Neural progenitor cell (in vitro differentiated cells): ENCODE results near the gene PDXP.

Source experiments
- CTCF ChIP-seq: fragments of 200-600 bp; sonication (generic); IDR thresholded peaks from 2 replicates; pipeline ENCODE4 v1.5.1; 2017; ENCODE audit warnings: antibody characterized with exemption, mild to moderate bottlenecking
- EZH2 ChIP-seq: fragments of 200-600 bp; sonication (generic); IDR thresholded peaks from 2 replicates; pipeline ENCODE4 v1.6.1; 2017; ENCODE audit warnings: antibody characterized with exemption, mild to moderate bottlenecking, moderate library complexity
- EZH2phosphoT487 ChIP-seq: fragments of 200-600 bp; sonication (generic); IDR thresholded peaks from 2 replicates; pipeline ENCODE4 v1.6.1; 2017; ENCODE audit warnings: antibody characterized with exemption

GRCh38 chr22:37627545-37627944, 31.0 kb upstream of the PDXP start:
- TF ChIP-seq CTCF (no peak), EZH2 (no peak), EZH2phosphoT487 (no peak)
